ENCODE results near the gene MDFIC2. TPM values are rescaled to one million over a fixed set of nuclear protein-coding genes. Genes with fewer than 3 reads are reported as not detected.
"Not testable (repeated sequence)": the region's sequence is repeated elsewhere in the genome, so short reads cannot be mapped to it uniquely, and the experiment has no call there.

The MDFIC2 gene
- not detected for polyA plus RNA-seq (2013)

GRCh38 chr3:70312336-70312735 lies at the start of gene MDFIC2:
MDFIC2 (minus strand) TSS chr3:70312638; CDS start chr3:70311973, 665 bp downstream.
- ChIA-PET POLR2A (no interaction called here), CTCF (no interaction called here)
- H3K4me1 ChIP-seq (ENCODE audit: control extremely low read depth in 1 of 4, control insufficient read depth in 4 of 4, insufficient read depth in 4 of 4, low read length in 3 of 4), result no peaks in the 10 kb centered on the region
- no peaks in the 10 kb centered on the region for H3K36me3 ChIP-seq (ENCODE audit: control insufficient read depth in 4 of 4, insufficient read depth in 4 of 4, low read length in 3 of 4)
- DNase-seq, result no peak
- no peak within 1 kb of the TSS for H3K27ac ChIP-seq (ENCODE audit: insufficient read depth in 1 of 2, low read depth in 1 of 2, low read length in 2 of 2, poor library complexity in 1 of 2, severe bottlenecking in 2 of 2)
- H3K4me3 ChIP-seq (ENCODE audit: control insufficient read depth in 1 of 7, extremely low read depth in 1 of 7, insufficient read depth in 4 of 7, low read depth in 2 of 7, low read length in 6 of 7), result no peak within 1 kb of the TSS
- no peaks in the 10 kb centered on the region for H3K9me3 ChIP-seq (ENCODE audit: control extremely low read depth in 1 of 5, control insufficient read depth in 4 of 5, insufficient read depth in 2 of 5, low read depth in 1 of 5, low read length in 4 of 5)
- H3K27me3 ChIP-seq (replicated peaks in 2 of 5; ENCODE audit: control insufficient read depth in 4 of 5, insufficient read depth in 5 of 5, low read length in 4 of 5), result peaks cover 0 to 4% (median 0%) of the 10 kb centered on the region in 5 experiments
- 87% methylated on average over 7 of the region's 7 CpGs for WGBS (ENCODE audit: insufficient coverage)

GRCh38 chr3:70360979-70361760 lies 48.7 kb upstream of the MDFIC2 start:
- Histone ChIP-seq H3K4me1 (ENCODE audit: control extremely low read depth in 1 of 4, control insufficient read depth in 4 of 4, insufficient read depth in 4 of 4, low read length in 3 of 4) (no peaks in the 10 kb centered on the region), H3K27ac (ENCODE audit: insufficient read depth in 1 of 2, low read depth in 1 of 2, low read length in 2 of 2, poor library complexity in 1 of 2, severe bottlenecking in 2 of 2) (no peak overlapping the region), H3K27me3 (replicated peaks in 2 of 5; ENCODE audit: control insufficient read depth in 4 of 5, insufficient read depth in 5 of 5, low read length in 4 of 5) (peaks cover 0 to 2% (median 0%) of the 10 kb centered on the region in 5 experiments), H3K4me3 (ENCODE audit: control insufficient read depth in 1 of 7, extremely low read depth in 1 of 7, insufficient read depth in 4 of 7, low read depth in 2 of 7, low read length in 6 of 7) (no peak overlapping the region), H3K36me3 (ENCODE audit: control insufficient read depth in 4 of 4, insufficient read depth in 4 of 4, low read length in 3 of 4) (no peaks in the 10 kb centered on the region), H3K9me3 (ENCODE audit: control extremely low read depth in 1 of 5, control insufficient read depth in 4 of 5, insufficient read depth in 2 of 5, low read depth in 1 of 5, low read length in 4 of 5) (peaks cover 0 to 2% (median 0%) of the 10 kb centered on the region in 5 experiments)
- ChIA-PET CTCF (no interaction called here), POLR2A (no interaction called here)
- WGBS (ENCODE audit: insufficient coverage), result 81% methylated on average over 5 of the region's 9 CpGs
- no peak for DNase-seq

- CTCF ChIA-PET, result interaction anchor here (0.7 to 2.3 kb wide), 2 partner anchors 270 to 296 kb away, joined by 3 to 7 read pairs; no protein-coding TSS in a partner anchor
- 100% methylated on average over 1 of the region's 5 CpGs for WGBS (ENCODE audit: insufficient coverage)
These were observed 47.3 kb upstream of the MDFIC2 start for GRCh38 chr3:70359711-70360110.

GRCh38 chr3:70358978-70359580 lies 46.6 kb upstream of the MDFIC2 start:
- Histone ChIP-seq H3K36me3 (ENCODE audit: control insufficient read depth in 4 of 4, insufficient read depth in 4 of 4, low read length in 3 of 4) (no peaks in the 10 kb centered on the region), H3K9me3 (ENCODE audit: control extremely low read depth in 1 of 5, control insufficient read depth in 4 of 5, insufficient read depth in 2 of 5, low read depth in 1 of 5, low read length in 4 of 5) (no peaks in the 10 kb centered on the region), H3K27ac (ENCODE audit: insufficient read depth in 1 of 2, low read depth in 1 of 2, low read length in 2 of 2, poor library complexity in 1 of 2, severe bottlenecking in 2 of 2) (no peak overlapping the region), H3K27me3 (replicated peaks in 2 of 5; ENCODE audit: control insufficient read depth in 4 of 5, insufficient read depth in 5 of 5, low read length in 4 of 5) (peaks cover 0 to 2% (median 0%) of the 10 kb centered on the region in 5 experiments), H3K4me3 (ENCODE audit: control insufficient read depth in 1 of 7, extremely low read depth in 1 of 7, insufficient read depth in 4 of 7, low read depth in 2 of 7, low read length in 6 of 7) (no peak overlapping the region), H3K4me1 (ENCODE audit: control extremely low read depth in 1 of 4, control insufficient read depth in 4 of 4, insufficient read depth in 4 of 4, low read length in 3 of 4) (no peaks in the 10 kb centered on the region)
- peak; percentile 14 to 33 (median 24) for DNase-seq
- POLR2A ChIA-PET, result no interaction called here
- WGBS (ENCODE audit: insufficient coverage), result no CpG with 5 or more reads among the region's 3 CpGs
- CTCF ChIA-PET, result interaction anchor here (1.5 to 2.3 kb wide), 2 partner anchors 295 to 297 kb away, joined by 4 to 7 read pairs; no protein-coding TSS in a partner anchor

More at GRCh38 chr3:70359711-70360110, 47.3 kb upstream of the MDFIC2 start:
- no peaks in the 10 kb centered on the region for H3K36me3 ChIP-seq (ENCODE audit: control insufficient read depth in 4 of 4, insufficient read depth in 4 of 4, low read length in 3 of 4)
- H3K4me1 ChIP-seq (ENCODE audit: control extremely low read depth in 1 of 4, control insufficient read depth in 4 of 4, insufficient read depth in 4 of 4, low read length in 3 of 4), result no peaks in the 10 kb centered on the region
- no peak overlapping the region for H3K27ac ChIP-seq (ENCODE audit: insufficient read depth in 1 of 2, low read depth in 1 of 2, low read length in 2 of 2, poor library complexity in 1 of 2, severe bottlenecking in 2 of 2)
- no peak overlapping the region for H3K4me3 ChIP-seq (ENCODE audit: control insufficient read depth in 1 of 7, extremely low read depth in 1 of 7, insufficient read depth in 4 of 7, low read depth in 2 of 7, low read length in 6 of 7)
- DNase-seq, result no peak
- POLR2A ChIA-PET, result no interaction called here
- peaks cover 0 to 2% (median 0%) of the 10 kb centered on the region in 5 experiments for H3K9me3 ChIP-seq (ENCODE audit: control extremely low read depth in 1 of 5, control insufficient read depth in 4 of 5, insufficient read depth in 2 of 5, low read depth in 1 of 5, low read length in 4 of 5)
- peaks cover 0 to 2% (median 0%) of the 10 kb centered on the region in 5 experiments for H3K27me3 ChIP-seq (replicated peaks in 2 of 5; ENCODE audit: control insufficient read depth in 4 of 5, insufficient read depth in 5 of 5, low read length in 4 of 5)

- Histone ChIP-seq H3K36me3 (ENCODE audit: control insufficient read depth in 4 of 4, insufficient read depth in 4 of 4, low read length in 3 of 4) (no peaks in the 10 kb centered on the region), H3K9me3 (ENCODE audit: control extremely low read depth in 1 of 5, control insufficient read depth in 4 of 5, insufficient read depth in 2 of 5, low read depth in 1 of 5, low read length in 4 of 5) (peaks cover 0 to 5% (median 0%) of the 10 kb centered on the region in 5 experiments), H3K4me3 (ENCODE audit: control insufficient read depth in 1 of 7, extremely low read depth in 1 of 7, insufficient read depth in 4 of 7, low read depth in 2 of 7, low read length in 6 of 7) (no peak overlapping the region), H3K27me3 (replicated peaks in 2 of 5; ENCODE audit: control insufficient read depth in 4 of 5, insufficient read depth in 5 of 5, low read length in 4 of 5) (no peaks in the 10 kb centered on the region), H3K27ac (ENCODE audit: insufficient read depth in 1 of 2, low read depth in 1 of 2, low read length in 2 of 2, poor library complexity in 1 of 2, severe bottlenecking in 2 of 2) (no peak overlapping the region), H3K4me1 (ENCODE audit: control extremely low read depth in 1 of 4, control insufficient read depth in 4 of 4, insufficient read depth in 4 of 4, low read length in 3 of 4) (no peaks in the 10 kb centered on the region)
- ChIA-PET CTCF (no interaction called here), POLR2A (no interaction called here)
- no peak for DNase-seq
These were observed 39.8 kb upstream of the MDFIC2 start for GRCh38 chr3:70352215-70352614.

- CTCF ChIA-PET, result no interaction called here
- H3K9me3 ChIP-seq (ENCODE audit: control extremely low read depth in 1 of 5, control insufficient read depth in 4 of 5, insufficient read depth in 2 of 5, low read depth in 1 of 5, low read length in 4 of 5), result no peaks in the 10 kb centered on the region
- H3K36me3 ChIP-seq (ENCODE audit: control insufficient read depth in 4 of 4, insufficient read depth in 4 of 4, low read length in 3 of 4), result no peaks in the 10 kb centered on the region
- POLR2A ChIA-PET, result no interaction called here
- H3K27me3 ChIP-seq (replicated peaks in 2 of 5; ENCODE audit: control insufficient read depth in 4 of 5, insufficient read depth in 5 of 5, low read length in 4 of 5), result no peaks in the 10 kb centered on the region
- H3K4me3 ChIP-seq (ENCODE audit: control insufficient read depth in 1 of 7, extremely low read depth in 1 of 7, insufficient read depth in 4 of 7, low read depth in 2 of 7, low read length in 6 of 7), result no peak overlapping the region
- no CpG with 5 or more reads among the region's 1 CpG for WGBS (ENCODE audit: insufficient coverage)
- H3K4me1 ChIP-seq (ENCODE audit: control extremely low read depth in 1 of 4, control insufficient read depth in 4 of 4, insufficient read depth in 4 of 4, low read length in 3 of 4), result no peaks in the 10 kb centered on the region
- no peak for DNase-seq
- H3K27ac ChIP-seq (ENCODE audit: insufficient read depth in 1 of 2, low read depth in 1 of 2, low read length in 2 of 2, poor library complexity in 1 of 2, severe bottlenecking in 2 of 2), result no peak overlapping the region
These were observed 29.7 kb upstream of the MDFIC2 start for GRCh38 chr3:70342149-70342548.

- H3K9me3 ChIP-seq (ENCODE audit: control extremely low read depth in 1 of 5, control insufficient read depth in 4 of 5, insufficient read depth in 2 of 5, low read depth in 1 of 5, low read length in 4 of 5); H3K4me3 ChIP-seq (ENCODE audit: control insufficient read depth in 1 of 7, extremely low read depth in 1 of 7, insufficient read depth in 4 of 7, low read depth in 2 of 7, low read length in 6 of 7); H3K27ac ChIP-seq (ENCODE audit: insufficient read depth in 1 of 2, low read depth in 1 of 2, low read length in 2 of 2, poor library complexity in 1 of 2, severe bottlenecking in 2 of 2); H3K27me3 ChIP-seq (replicated peaks in 2 of 5; ENCODE audit: control insufficient read depth in 4 of 5, insufficient read depth in 5 of 5, low read length in 4 of 5); H3K4me1 ChIP-seq (ENCODE audit: control extremely low read depth in 1 of 4, control insufficient read depth in 4 of 4, insufficient read depth in 4 of 4, low read length in 3 of 4); H3K36me3 ChIP-seq (ENCODE audit: control insufficient read depth in 4 of 4, insufficient read depth in 4 of 4, low read length in 3 of 4); CTCF ChIA-PET; POLR2A ChIA-PET; DNase-seq: not testable (repeated sequence)
- no CpG with 5 or more reads among the region's 1 CpG for WGBS (ENCODE audit: insufficient coverage)
These were observed 24.4 kb upstream of the MDFIC2 start for GRCh38 chr3:70336885-70337284.

Measured in common myeloid progenitor, CD34-positive (primary cell).